Astrocyte of the hippocampus (primary cell): ENCODE data around the gene LTN1.

Experiments
- DNase-seq: peaks from one replicate; pipeline ENCODE4 v3.0.0; 2011; ENCODE audit warnings: low read depth, low spot score

LTN1 gene

GRCh38 chr21:28928578-28929420, 63.9 kb downstream of the LTN1 start:
- no peak for DNase-seq

- DNase-seq, result no peak
These were observed 65.5 kb downstream of the LTN1 start for GRCh38 chr21:28927130-28927529.

- no peak for DNase-seq
These were observed 69.2 kb downstream of the LTN1 start for GRCh38 chr21:28923439-28923975.

- no peak for DNase-seq
These were observed 70.3 kb downstream of the LTN1 start for GRCh38 chr21:28922368-28922767.

- DNase-seq, result peak; percentile 1
These were observed 76.4 kb downstream of the LTN1 start for GRCh38 chr21:28916150-28916893.

GRCh38 chr21:28913071-28913470, 79.6 kb downstream of the LTN1 start:
- no peak for DNase-seq

- DNase-seq, result no peak
These were observed 82.3 kb downstream of the LTN1 start for GRCh38 chr21:28910280-28910887.

GRCh38 chr21:28908351-28908750, 84.3 kb downstream of the LTN1 start:
- DNase-seq, result no peak

- no peak for DNase-seq
These were observed 85.8 kb downstream of the LTN1 start for GRCh38 chr21:28906841-28907240.

GRCh38 chr21:28906236-28906635, 86.4 kb downstream of the LTN1 start:
- DNase-seq, result no peak

- no peak for DNase-seq
These were observed 87.7 kb downstream of the LTN1 start for GRCh38 chr21:28904961-28905435.

- no peak for DNase-seq
These were observed 89.2 kb downstream of the LTN1 start for GRCh38 chr21:28903448-28903847.

GRCh38 chr21:28900481-28900880, 92.2 kb downstream of the LTN1 start:
- DNase-seq, result no peak

GRCh38 chr21:28899744-28900143, 92.9 kb downstream of the LTN1 start:
- no peak for DNase-seq

GRCh38 chr21:28899220-28899619, 93.5 kb downstream of the LTN1 start:
- no peak for DNase-seq

GRCh38 chr21:28893687-28894086, 99.0 kb downstream of the LTN1 start:
- no peak for DNase-seq

GRCh38 chr21:28892199-28893111, 100.2 kb downstream of the LTN1 start:
- no peak for DNase-seq

- DNase-seq, result no peak
These were observed 106.9 kb downstream of the LTN1 start for GRCh38 chr21:28885853-28886177.

- DNase-seq, result peak; percentile 97
These were observed 107.5 kb downstream of the LTN1 start for GRCh38 chr21:28884976-28885852.

GRCh38 chr21:28884481-28884880, 108.2 kb downstream of the LTN1 start:
- peak; percentile 25 for DNase-seq
